Fibroblast of the aortic adventitia (primary cell): ENCODE data around the gene WDPCP. TPM values are rescaled to one million over a fixed set of nuclear protein-coding genes. Genes with fewer than 3 reads are reported as not detected.
"Not testable (repeated sequence)": the region's sequence is repeated elsewhere in the genome, so short reads cannot be mapped to it uniquely, and the experiment has no call there.

Experiments used
- DNase-seq: peaks from one replicate; pipeline ENCODE4 v3.0.0-alpha.2; 2010; ENCODE audit warnings: low read depth
- H3K4me3 ChIP-seq: 2 replicates; pipeline ENCODE4 v1.5.1; 2011; ENCODE audit warnings: low read depth, mild to moderate bottlenecking, control low read depth, low read length, moderate library complexity
- total RNA-seq: library from RNA; depleted of rRNA; stranded (reverse); fragments of >200 nt; gene quantifications from 2 replicates; pipeline ENCODE4 v1.2.3, GENCODE V29; 2012; ENCODE audit warnings: low replicate concordance
- TF ChIP-seq, protein P1 (sequence below): IDR thresholded peaks from 2 replicates; pipeline ENCODE4 v1.5.1; 2011; ENCODE audit warnings: mild to moderate bottlenecking, low read length, control low read depth, inconsistent platforms; ENCODE audit not compliant: insufficient read depth

The WDPCP gene
- total RNA-seq, 1 donor: 12.4 TPM

DNA sequence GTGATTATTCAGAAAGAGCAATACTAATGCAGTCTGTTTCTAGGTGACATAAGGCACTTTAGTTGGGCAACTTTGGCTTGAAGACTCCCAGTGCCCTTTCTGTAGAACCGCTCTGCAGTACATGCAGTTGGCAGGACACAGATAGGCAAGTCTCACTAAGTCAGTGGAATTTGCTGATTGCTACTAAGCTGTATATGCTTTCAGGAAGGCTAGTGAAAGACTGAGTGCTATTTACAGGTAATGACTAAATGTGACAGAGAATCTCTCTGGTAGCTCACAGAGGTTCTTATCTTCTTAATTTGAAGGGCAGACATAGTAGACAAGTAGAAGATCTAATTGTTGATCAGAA is 243.0 kb downstream of the WDPCP start:
- no peak for DNase-seq
- TF ChIP-seq, protein P1, sequence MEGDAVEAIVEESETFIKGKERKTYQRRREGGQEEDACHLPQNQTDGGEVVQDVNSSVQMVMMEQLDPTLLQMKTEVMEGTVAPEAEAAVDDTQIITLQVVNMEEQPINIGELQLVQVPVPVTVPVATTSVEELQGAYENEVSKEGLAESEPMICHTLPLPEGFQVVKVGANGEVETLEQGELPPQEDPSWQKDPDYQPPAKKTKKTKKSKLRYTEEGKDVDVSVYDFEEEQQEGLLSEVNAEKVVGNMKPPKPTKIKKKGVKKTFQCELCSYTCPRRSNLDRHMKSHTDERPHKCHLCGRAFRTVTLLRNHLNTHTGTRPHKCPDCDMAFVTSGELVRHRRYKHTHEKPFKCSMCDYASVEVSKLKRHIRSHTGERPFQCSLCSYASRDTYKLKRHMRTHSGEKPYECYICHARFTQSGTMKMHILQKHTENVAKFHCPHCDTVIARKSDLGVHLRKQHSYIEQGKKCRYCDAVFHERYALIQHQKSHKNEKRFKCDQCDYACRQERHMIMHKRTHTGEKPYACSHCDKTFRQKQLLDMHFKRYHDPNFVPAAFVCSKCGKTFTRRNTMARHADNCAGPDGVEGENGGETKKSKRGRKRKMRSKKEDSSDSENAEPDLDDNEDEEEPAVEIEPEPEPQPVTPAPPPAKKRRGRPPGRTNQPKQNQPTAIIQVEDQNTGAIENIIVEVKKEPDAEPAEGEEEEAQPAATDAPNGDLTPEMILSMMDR: no peak
- no peak overlapping the region for H3K4me3 ChIP-seq

DNA sequence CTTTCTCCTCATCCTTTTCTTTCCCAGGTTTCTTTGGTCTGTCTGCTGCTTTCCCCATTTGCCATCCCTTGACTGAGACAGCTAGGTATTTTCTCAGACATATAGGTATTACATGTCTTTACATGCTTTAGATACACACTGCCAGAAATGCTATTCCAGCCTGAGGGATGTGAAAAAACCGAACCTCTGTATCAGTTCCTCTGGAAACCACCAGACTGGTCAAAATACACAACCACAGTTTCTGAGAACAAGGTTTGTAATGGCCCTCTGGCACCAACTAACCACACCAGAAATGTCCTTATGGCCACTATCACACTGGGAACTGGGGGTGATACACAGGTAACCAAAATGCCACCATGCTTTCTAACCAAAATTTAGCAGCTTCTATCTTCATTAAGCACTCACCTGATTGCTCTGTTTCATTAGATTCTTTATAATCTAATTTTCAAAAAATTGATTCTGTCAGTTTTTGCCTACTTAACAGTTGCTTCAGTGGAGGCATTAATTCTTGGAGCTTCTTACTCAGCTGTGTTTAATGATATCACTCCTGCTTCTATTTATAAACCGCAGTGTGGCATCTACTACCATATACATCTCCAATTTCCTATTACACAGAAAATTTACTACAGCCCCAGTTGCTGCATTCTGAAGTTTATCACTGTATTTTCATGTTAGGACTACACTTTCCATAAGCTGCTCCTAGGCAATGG is 243.5 kb downstream of the WDPCP start:
- no peak for DNase-seq
- TF ChIP-seq, protein P1: no peak
- no peak overlapping the region for H3K4me3 ChIP-seq

DNA sequence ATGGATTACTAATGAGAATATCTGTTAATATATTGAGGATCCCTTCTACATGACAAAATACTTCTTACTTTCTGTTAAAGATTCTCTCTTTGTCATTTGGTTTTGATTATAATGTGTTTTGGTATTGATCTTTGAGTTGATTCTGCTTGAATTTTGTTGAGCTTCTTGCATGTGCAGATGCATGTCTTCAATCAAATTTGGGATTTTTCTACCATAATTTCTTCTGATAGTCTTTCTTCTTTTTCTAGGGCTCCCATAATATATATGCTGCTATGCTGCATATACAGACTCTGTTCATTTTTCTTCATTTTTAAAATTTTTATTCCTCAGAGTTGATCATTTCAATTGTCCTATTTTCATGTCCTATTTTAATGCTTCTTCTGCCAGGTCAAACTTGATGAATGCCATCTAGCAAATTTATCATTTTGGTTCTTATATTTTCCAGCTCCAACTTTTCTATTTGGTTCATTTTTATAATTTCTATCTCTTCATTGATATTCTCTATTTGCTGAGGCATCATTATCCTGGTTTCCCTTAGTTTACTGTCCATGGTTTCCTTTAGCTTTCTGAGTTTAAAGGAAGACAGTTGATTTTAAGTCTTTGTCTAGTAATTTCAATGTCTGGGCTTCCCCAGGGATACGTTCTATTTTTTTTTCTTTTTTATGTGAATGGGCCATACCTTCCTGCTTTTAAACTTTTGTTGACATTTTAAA is 244.7 kb downstream of the WDPCP start:
- TF ChIP-seq, protein P1: no peak
- no peak for DNase-seq
- no peak overlapping the region for H3K4me3 ChIP-seq

DNA sequence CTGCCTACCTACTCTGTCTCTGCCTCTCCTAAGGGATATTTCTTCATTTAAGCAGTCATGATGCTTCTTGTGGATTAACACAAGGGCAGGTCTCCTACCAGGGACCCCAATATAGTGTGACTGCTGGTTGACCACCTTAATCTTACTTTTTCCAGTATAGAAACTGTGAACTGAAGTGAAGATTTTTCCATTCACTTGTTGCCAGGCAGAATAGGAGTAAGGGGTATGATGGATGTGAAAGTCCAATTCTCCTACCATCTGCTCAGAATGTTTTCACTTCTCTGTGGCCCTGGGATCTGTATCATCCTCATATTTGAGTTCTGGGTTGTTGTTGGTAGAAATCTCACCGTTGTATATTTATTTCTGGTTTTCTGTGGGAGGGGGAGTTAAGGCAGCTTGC is 247.8 kb downstream of the WDPCP start:
- H3K4me3 ChIP-seq: no peak overlapping the region
- no peak for DNase-seq
- TF ChIP-seq, protein P1: no peak

DNA sequence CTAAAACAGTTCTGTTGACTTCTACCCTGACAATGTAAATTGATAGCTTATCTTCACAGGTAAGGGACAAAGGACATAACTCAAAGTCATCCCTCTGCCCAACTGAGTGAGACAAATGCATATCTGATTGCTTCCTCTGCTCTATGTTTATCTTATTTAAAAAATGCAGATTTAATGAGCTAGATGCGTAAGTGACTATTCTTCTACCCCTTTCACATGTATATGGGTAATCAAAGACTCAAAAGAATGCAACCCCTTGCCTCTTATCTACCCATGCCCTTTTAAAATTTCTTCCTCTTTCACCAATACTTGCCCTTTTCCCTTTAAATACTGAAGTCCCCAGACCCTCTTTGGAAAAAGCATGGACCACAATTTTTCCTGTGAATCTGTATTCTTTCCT is 253.4 kb downstream of the WDPCP start:
- H3K4me3 ChIP-seq: no peak overlapping the region
- DNase-seq: no peak
- TF ChIP-seq, protein P1: no peak

DNA sequence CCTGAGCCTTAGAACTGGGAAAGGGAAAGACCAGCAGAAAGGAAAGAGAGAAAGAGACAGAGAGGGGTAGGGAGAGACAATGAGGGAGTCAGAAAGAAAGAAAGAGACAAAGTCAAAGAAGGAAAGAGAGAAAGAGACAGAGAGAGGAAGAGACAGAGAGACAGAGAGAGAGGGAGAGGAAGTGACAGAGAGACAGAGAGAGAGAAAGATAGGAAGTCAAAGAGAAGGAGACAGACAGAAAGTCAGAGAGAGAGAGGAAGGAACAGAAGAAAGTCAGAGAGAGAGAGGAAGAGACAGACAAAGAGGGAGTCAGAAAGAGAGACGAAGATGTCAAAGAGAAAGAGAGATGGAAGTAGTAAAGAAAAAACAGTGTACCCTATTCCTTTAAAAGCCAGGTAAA is 261.8 kb downstream of the WDPCP start:
- TF ChIP-seq, protein P1: no peak
- DNase-seq: no peak
- no peak overlapping the region for H3K4me3 ChIP-seq

DNA sequence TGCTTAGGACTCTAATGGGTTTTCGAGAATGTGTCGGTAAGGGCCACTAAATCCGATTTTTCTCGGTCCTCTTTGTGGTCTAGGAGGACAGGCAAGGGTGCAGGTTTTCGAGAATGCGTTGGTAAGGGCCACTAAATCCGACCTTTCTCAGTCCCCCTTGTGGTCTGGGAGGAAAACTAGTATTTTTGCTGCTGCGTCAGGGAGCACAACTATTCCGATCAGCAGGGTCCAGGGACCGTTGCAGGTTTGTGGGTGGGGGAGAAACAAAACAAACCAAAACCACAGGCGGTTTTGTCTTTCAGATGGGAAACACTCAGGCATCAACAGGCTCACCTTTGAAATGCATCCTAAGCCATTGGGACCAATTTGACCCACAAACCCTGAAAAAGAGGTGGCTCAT is 264.6 kb downstream of the WDPCP start:
- H3K4me3 ChIP-seq, DNase-seq: not testable (repeated sequence)

DNA sequence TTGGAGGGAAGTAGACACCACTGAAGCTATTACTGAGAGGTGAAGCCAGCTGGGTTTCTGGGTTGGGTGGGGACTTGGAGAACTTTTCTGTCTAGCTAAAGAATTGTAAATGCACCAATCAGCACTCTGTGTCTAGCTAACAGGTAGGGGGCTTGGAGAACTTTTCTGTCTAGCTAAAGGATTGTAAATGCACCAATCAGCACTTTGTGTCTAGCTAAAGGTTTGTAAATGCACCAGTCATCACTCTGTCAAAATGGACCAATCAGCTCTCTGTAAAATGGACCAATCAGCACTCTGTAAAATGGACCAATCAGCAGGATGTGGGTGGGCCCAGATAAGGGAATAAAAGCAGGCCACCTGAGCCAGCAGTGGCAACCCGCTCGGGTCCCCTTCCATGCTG is 266.3 kb downstream of the WDPCP start:
- DNase-seq, H3K4me3 ChIP-seq: not testable (repeated sequence)
